Tibial nerve (tissue), 3 donors: ENCODE results near the gene SFRP4.

Experiments
- POLR2A ChIP-seq, 2 donors: fragments of 450-650 bp; IDR thresholded peaks; one replicate each; pipeline ENCODE4 v1.6.1; 2017; ENCODE audit warnings: antibody characterized with exemption in 2 of 2, mild to moderate bottlenecking in 2 of 2, moderate library complexity in 2 of 2
- TF ChIP-seq, protein P1 (sequence below), 5 experiments: fragments of 200-600 bp in 3 of 5; fragments of 450-650 bp in 2 of 5; sonication (generic) in 3 of 5; IDR thresholded peaks; one replicate each; pipeline ENCODE4 v1.5.1; 2016 to 2019; ENCODE audit warnings: antibody characterized with exemption in 5 of 5, mild to moderate bottlenecking in 3 of 5, moderate library complexity in 2 of 5

GRCh38 chr7:37930226-37930948 lies 13.8 kb upstream of the SFRP4 start:
- TF ChIP-seq, protein P1, sequence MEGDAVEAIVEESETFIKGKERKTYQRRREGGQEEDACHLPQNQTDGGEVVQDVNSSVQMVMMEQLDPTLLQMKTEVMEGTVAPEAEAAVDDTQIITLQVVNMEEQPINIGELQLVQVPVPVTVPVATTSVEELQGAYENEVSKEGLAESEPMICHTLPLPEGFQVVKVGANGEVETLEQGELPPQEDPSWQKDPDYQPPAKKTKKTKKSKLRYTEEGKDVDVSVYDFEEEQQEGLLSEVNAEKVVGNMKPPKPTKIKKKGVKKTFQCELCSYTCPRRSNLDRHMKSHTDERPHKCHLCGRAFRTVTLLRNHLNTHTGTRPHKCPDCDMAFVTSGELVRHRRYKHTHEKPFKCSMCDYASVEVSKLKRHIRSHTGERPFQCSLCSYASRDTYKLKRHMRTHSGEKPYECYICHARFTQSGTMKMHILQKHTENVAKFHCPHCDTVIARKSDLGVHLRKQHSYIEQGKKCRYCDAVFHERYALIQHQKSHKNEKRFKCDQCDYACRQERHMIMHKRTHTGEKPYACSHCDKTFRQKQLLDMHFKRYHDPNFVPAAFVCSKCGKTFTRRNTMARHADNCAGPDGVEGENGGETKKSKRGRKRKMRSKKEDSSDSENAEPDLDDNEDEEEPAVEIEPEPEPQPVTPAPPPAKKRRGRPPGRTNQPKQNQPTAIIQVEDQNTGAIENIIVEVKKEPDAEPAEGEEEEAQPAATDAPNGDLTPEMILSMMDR (IDR thresholded peaks at IDR 0.05), result no peak
- TF ChIP-seq POLR2A (IDR thresholded peaks at IDR 0.05), result no peak
